ENCODE measurements around the gene PGM1. TPM values are rescaled to one million over a fixed set of nuclear protein-coding genes. Genes with fewer than 3 reads are reported as not detected.

PGM1 gene
- total RNA-seq, 1 experiment from 2014 or later: 111 TPM

GRCh38 chr1:63621698-63622097 lies 28.5 kb downstream of the PGM1 start (continued):
- TF ChIP-seq E2F1 (CRISPR knock-in tag; IDR thresholded peaks at IDR 0.05) (no peak), STAT6 (CRISPR knock-in tag; conservative IDR thresholded peaks at IDR 0.05; ENCODE audit: low read depth) (no peak)

- no peak overlapping the region for H3K4me3 Mint-ChIP-seq
- H3K36me3 Mint-ChIP-seq: no peaks in the 10 kb centered on the region
- DNase-seq (ENCODE audit: low spot score) (no peak), ATAC-seq (peak; percentile 57)
- ChIA-PET CTCF (interaction anchor here (0.6 to 2.2 kb wide), 8 partner anchors 10 to 622 kb away, joined by 3 to 10 read pairs (median 4); no protein-coding TSS in a partner anchor), POLR2A (no interaction called here)
- no peak for TF ChIP-seq ZMAT4 (CRISPR knock-in tag; IDR thresholded peaks at IDR 0.05)
- TF ChIP-seq SOX15 (CRISPR knock-in tag; IDR thresholded peaks at IDR 0.05): no peak
- TF ChIP-seq JAZF1 (CRISPR knock-in tag; IDR thresholded peaks at IDR 0.05): no peak
- TF ChIP-seq ZBTB21 (CRISPR knock-in tag; IDR thresholded peaks at IDR 0.05; ENCODE audit: borderline replicate concordance): no peak
- no peak for TF ChIP-seq GTF2I (CRISPR knock-in tag; conservative IDR thresholded peaks at IDR 0.05)
- TF ChIP-seq RORB (CRISPR knock-in tag; IDR thresholded peaks at IDR 0.05): no peak
- no peak for TF ChIP-seq MLX (CRISPR knock-in tag; IDR thresholded peaks at IDR 0.05)
- H3K4me1 Mint-ChIP-seq: peaks cover 36% of the 10 kb centered on the region
- H3K27ac Mint-ChIP-seq: no peak overlapping the region; the same call in 1 of the 2 replicates
- no peaks in the 10 kb centered on the region for H3K9me3 Mint-ChIP-seq
- H3K27me3 Mint-ChIP-seq (ENCODE audit: low read depth): no peaks in the 10 kb centered on the region
Observed at GRCh38 chr1:63622849-63623566, 29.8 kb downstream of the PGM1 start.

GRCh38 chr1:63623952-63624351 lies 30.7 kb downstream of the PGM1 start:
- DNase-seq (ENCODE audit: low spot score) (no peak), ATAC-seq (no peak)
- CTCF ChIA-PET: interaction anchor here (0.6 to 2.2 kb wide), 6 partner anchors 19 to 513 kb away, joined by 3 to 10 read pairs (median 3); no protein-coding TSS in a partner anchor
- Mint-ChIP-seq H3K4me1 (peaks cover 36% of the 10 kb centered on the region), H3K4me3 (no peak overlapping the region), H3K9me3 (no peaks in the 10 kb centered on the region), H3K27me3 (ENCODE audit: low read depth) (no peaks in the 10 kb centered on the region), H3K36me3 (no peaks in the 10 kb centered on the region), H3K27ac (no peak overlapping the region)
- no peak for TF ChIP-seq NFYB (CRISPR knock-in tag; conservative IDR thresholded peaks at IDR 0.05; ENCODE audit: low read depth)
- TF ChIP-seq ATF1 (CRISPR knock-in tag; IDR thresholded peaks at IDR 0.05): no peak
- POLR2A ChIA-PET: no interaction called here

GRCh38 chr1:63624911-63625310 lies 31.7 kb downstream of the PGM1 start:
- ATAC-seq (no peak), DNase-seq (ENCODE audit: low spot score) (no peak)
- Mint-ChIP-seq H3K4me3 (no peak overlapping the region), H3K27me3 (ENCODE audit: low read depth) (no peaks in the 10 kb centered on the region), H3K36me3 (peaks cover 6% of the 10 kb centered on the region; the same call in 1 of the 2 replicates), H3K9me3 (no peaks in the 10 kb centered on the region), H3K27ac (no peak overlapping the region), H3K4me1 (peaks cover 36% of the 10 kb centered on the region)
- ChIA-PET POLR2A (no interaction called here), CTCF (interaction anchor here (0.8 to 1.8 kb wide), 5 partner anchors 24 to 621 kb away, joined by 3 to 10 read pairs (median 3); no protein-coding TSS in a partner anchor)
- TF ChIP-seq ZNF416 (CRISPR knock-in tag; IDR thresholded peaks at IDR 0.05) (no peak), ZNF532 (CRISPR knock-in tag; IDR thresholded peaks at IDR 0.05; ENCODE audit: borderline replicate concordance) (no peak), ZNF671 (CRISPR knock-in tag; IDR thresholded peaks at IDR 0.05) (no peak), TCF7 (CRISPR knock-in tag; IDR thresholded peaks at IDR 0.05; ENCODE audit: low read depth) (no peak), IRF1 (CRISPR knock-in tag; IDR thresholded peaks at IDR 0.05) (no peak), TEAD1 (CRISPR knock-in tag; IDR thresholded peaks at IDR 0.05) (no peak), ZSCAN18 (CRISPR knock-in tag; IDR thresholded peaks at IDR 0.05) (no peak), ATF1 (CRISPR knock-in tag; IDR thresholded peaks at IDR 0.05) (no peak), ZBTB21 (CRISPR knock-in tag; IDR thresholded peaks at IDR 0.05; ENCODE audit: borderline replicate concordance) (no peak)

Measured in WTC11 (cell line).